Activated CD8-positive, alpha-beta memory T cell treated with anti-CD3 and anti-CD28 coated beads, Interleukin-2, amount 50 U/mL, for 1 hour (primary cell): Measurements from ENCODE around the gene SCFD2.
"Not testable (repeated sequence)": the region's sequence is repeated elsewhere in the genome, so short reads cannot be mapped to it uniquely, and the experiment has no call there.

Experiments used
- DNase-seq: peaks from one replicate; pipeline ENCODE4 v3.0.0-alpha.2; 2020; ENCODE audit errors: extremely low read depth

SCFD2 gene

GRCh38 chr4:53365486-53366300, at the start of gene SCFD2:
Gene SCFD2, minus strand, starts transcription at chr4:53366061.
- peak; percentile 87 for DNase-seq

GRCh38 chr4:53409479-53409878, 43.6 kb upstream of the SCFD2 start:
- not testable (repeated sequence) for DNase-seq

GRCh38 chr4:53380221-53380620, 14.4 kb upstream of the SCFD2 start:
- DNase-seq: no peak

GRCh38 chr4:53378171-53378482, 12.3 kb upstream of the SCFD2 start:
- no peak for DNase-seq

- peak; percentile 77 for DNase-seq
Measured at GRCh38 chr4:53377319-53378170, 11.7 kb upstream of the SCFD2 start, which contains the start of gene FIP1L1. Gene FIP1L1, plus strand, starts transcription at chr4:53377641. Its CDS starts 198 bp downstream, at chr4:53377839.

GRCh38 chr4:53376900-53377299, 11.0 kb upstream of the SCFD2 start:
- no peak for DNase-seq

GRCh38 chr4:53374777-53375258, 9.0 kb upstream of the SCFD2 start:
- no peak for DNase-seq

- DNase-seq: no peak
Measured at GRCh38 chr4:53371843-53372521, 6.1 kb upstream of the SCFD2 start.

- no peak for DNase-seq
Measured at GRCh38 chr4:53371049-53371448, 5.2 kb upstream of the SCFD2 start.

GRCh38 chr4:53367721-53368120, 1.9 kb upstream of the SCFD2 start:
- DNase-seq: no peak

- no peak for DNase-seq
Measured at GRCh38 chr4:53366301-53366716, 448 bp upstream of the SCFD2 start.

GRCh38 chr4:53365121-53365485, 758 bp downstream of the SCFD2 start:
- no peak for DNase-seq

- no peak for DNase-seq
Measured at GRCh38 chr4:53364624-53365023, 1.2 kb downstream of the SCFD2 start.

- no peak for DNase-seq
Measured at GRCh38 chr4:53362093-53362492, 3.8 kb downstream of the SCFD2 start.

GRCh38 chr4:53361451-53361850, 4.4 kb downstream of the SCFD2 start:
- DNase-seq: no peak

GRCh38 chr4:53355930-53356521, 9.8 kb downstream of the SCFD2 start:
- no peak for DNase-seq

- no peak for DNase-seq
Measured at GRCh38 chr4:53354012-53354722, 11.7 kb downstream of the SCFD2 start.

GRCh38 chr4:53349091-53349491, 16.8 kb downstream of the SCFD2 start:
- no peak for DNase-seq

- no peak for DNase-seq
Measured at GRCh38 chr4:53348046-53348445, 17.8 kb downstream of the SCFD2 start.

GRCh38 chr4:53346920-53347852, 18.7 kb downstream of the SCFD2 start:
- no peak for DNase-seq
